ENCODE measurements around the gene KIAA1328.
A peak's percentile ranks its signal among the peaks of the same experiment; 100 is the strongest.

The KIAA1328 gene

GRCh38 chr18:36974686-36975085, 145.8 kb downstream of the KIAA1328 start:
- no peak for DNase-seq

DNA sequence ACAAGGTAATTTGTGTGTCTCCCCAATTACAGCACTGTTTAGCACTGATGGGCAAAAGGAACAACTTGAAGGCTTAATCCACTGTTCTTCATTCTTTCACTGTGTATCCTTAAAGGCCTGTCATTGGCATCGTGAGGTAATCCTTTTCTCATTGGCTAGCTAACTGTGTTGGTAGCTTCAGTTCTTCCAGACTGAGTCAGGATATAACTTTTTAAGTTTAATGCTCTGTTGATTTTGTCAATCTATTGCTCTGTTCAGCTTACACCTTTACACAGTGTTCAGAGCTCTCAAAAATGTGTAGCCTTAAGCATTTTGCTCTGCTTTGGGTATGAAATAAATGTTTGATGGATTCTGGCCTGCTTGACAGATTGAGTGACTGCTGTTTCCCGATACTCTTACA, 148.2 kb downstream of the KIAA1328 start:
- DNase-seq: no peak

GRCh38 chr18:36993068-36993467, 164.1 kb downstream of the KIAA1328 start:
- no peak for DNase-seq

- DNase-seq: no peak
Measured at GRCh38 chr18:37006742-37007141, 177.8 kb downstream of the KIAA1328 start.

GRCh38 chr18:37012452-37012851, 183.5 kb downstream of the KIAA1328 start:
- DNase-seq: no peak

DNA sequence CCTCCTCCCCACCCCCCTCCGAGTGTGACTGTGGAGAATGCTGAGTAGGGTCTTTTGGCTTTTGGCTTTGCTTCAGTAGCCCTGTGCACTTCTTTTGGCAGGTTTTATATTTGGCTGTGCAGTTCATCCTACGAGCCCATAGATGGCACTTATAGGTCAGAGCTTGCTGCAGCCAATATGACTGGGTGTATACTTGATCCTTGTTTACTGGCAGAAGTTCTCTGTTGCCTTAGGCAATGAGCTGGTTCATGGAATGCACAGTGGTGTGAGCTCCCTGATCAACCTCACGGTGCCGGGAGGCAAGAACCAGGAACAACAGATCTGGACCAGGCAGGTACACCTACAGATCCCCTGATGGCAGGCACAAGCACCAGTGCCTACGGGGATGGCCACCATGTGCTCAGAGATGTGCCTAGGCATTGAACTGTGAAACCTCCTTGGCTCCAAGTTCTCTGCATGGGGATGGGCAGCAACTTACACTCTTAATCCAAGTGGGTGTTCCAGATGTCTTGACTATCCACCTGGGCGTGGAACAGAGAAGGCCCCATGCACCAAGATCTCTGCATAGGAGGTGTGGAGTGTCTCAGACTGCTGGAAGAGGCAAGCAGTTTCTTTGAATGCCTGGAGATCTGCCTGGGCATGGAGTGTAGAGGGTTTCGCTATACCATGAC, 190.4 kb downstream of the KIAA1328 start:
- no peak for DNase-seq

- DNase-seq: no peak
Measured at GRCh38 chr18:37033419-37033818, 204.5 kb downstream of the KIAA1328 start.

DNA sequence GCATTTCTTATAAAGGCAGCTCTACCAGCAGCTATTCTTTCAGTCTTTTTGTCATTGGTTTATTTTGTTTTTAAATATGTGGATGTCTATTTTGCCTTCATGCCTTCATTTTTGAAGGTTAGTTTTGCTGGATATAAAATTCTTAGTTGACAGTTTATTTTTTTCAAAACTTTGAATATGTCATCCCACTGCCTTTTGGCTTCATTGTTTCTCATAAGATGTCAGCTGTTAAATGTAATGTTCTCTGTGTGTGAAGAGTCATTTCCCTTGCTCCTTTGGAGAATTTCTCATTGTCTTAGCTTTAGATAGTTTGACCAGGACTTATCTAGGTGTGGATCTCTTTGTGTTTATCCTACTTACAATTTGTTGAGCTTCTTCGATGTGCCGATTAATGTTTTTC, 213.5 kb downstream of the KIAA1328 start:
- no peak for DNase-seq

GRCh38 chr18:37055137-37055802, 226.3 kb downstream of the KIAA1328 start:
- DNase-seq: no peak

GRCh38 chr18:37064187-37064586, 235.3 kb downstream of the KIAA1328 start:
- DNase-seq: no peak

GRCh38 chr18:37065254-37065653, 236.3 kb downstream of the KIAA1328 start:
- DNase-seq: no peak

DNA sequence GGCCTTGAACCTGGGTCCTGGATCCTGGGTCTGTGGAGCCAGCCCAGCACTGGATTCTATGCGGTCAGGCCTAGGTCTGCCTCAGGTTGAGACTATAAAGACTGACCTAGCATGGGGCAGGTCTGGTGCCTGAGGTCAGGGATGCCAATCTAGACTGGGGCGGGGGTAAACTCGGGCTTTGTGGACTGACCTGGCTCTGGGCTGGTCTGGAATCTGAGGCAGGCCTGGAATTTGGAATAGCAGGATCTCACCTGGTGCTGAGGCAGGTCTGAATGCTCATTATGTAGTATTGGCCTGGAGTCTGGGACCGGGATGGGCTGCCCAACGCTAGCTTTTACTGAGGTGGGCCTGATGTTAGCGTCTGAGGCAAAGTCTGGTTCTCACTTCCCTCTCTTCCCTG, 256.0 kb downstream of the KIAA1328 start:
- no peak for DNase-seq

GRCh38 chr18:37085362-37085761, 256.4 kb downstream of the KIAA1328 start:
- DNase-seq: no peak

GRCh38 chr18:37107748-37108522, 279.0 kb downstream of the KIAA1328 start:
- DNase-seq: no peak

GRCh38 chr18:37122877-37123276, 293.9 kb downstream of the KIAA1328 start:
- no peak for DNase-seq

DNA sequence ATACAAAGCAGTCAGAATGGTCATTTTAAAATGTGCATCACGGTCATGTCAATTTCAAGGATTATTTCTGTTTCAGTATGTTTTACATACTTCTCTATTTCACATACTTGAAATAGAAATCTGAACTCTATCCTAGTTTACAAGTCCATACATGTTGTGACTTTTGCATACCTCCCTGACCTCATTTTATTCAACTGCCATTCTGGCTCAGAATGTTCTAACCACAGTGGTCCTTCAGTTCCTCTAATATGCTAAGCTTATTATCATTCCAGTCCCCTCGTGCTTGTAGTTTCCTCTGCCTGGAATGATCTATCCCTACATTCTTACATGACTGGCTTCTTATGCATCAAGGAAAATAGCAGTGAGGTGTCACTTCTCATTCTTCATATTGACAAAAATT, 295.6 kb downstream of the KIAA1328 start:
- no peak for DNase-seq

GRCh38 chr18:37135177-37135576, 306.2 kb downstream of the KIAA1328 start:
- DNase-seq: no peak

DNA sequence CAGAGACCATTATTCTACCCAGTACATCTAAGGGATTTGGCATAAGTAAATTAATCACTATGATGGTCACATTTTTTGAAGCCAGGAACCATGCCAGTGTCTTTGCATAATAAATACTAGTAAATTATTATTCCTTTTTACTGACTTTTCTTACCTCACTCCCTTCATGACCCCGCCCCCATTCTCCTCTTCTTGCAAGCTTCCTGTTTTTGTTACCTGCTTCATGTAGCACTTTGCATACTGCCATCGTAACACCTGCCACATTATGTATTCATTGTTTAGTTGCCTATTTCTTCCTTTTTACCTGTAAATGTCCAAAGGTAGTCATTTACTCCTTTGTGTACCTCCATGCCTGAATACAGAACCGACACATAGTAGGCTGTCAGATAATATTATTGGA, 309.5 kb downstream of the KIAA1328 start:
- no peak for DNase-seq

- DNase-seq: no peak
Measured at GRCh38 chr18:37139876-37140275, 310.9 kb downstream of the KIAA1328 start.

GRCh38 chr18:37144921-37145320, 316.0 kb downstream of the KIAA1328 start:
- no peak for DNase-seq

GRCh38 chr18:37156330-37156942, 327.5 kb downstream of the KIAA1328 start:
- DNase-seq: peak; percentile 3

DNA sequence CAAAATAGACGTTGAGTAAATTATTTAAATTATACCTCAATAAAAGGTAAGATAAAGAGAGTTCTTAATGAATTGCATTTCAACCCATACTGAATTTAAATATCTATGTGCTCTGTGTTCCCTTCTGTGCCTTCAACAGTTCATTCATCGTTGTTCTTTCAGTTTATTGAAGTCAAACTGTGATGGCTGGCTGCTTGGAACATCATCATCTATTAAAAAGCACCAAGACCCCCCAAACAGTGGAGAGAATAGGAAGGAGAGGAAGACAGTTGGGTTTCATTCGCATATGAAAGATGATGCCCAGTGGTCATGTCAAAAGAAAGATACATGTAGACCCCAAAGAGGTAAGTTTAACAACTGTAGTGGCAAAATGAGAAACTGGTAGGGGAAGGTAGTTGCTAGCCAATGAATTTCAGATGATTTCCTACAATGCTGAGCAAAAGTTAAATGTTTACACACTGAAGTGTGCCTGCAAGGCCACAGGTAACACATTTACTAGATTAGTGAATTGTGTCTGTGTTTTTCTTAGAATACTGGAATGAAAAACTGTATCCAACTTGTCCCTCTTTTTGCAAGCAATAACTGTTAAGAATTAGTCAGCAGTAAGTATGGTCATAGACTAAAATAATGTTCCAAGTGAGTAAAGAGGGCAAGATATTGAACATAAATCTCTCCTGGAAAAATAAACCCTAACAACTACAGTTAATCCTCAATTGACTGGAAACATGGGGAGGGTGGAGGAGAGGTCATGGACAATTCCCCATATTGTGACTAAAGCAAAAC, 331.3 kb downstream of the KIAA1328 start:
- no peak for DNase-seq

DNA sequence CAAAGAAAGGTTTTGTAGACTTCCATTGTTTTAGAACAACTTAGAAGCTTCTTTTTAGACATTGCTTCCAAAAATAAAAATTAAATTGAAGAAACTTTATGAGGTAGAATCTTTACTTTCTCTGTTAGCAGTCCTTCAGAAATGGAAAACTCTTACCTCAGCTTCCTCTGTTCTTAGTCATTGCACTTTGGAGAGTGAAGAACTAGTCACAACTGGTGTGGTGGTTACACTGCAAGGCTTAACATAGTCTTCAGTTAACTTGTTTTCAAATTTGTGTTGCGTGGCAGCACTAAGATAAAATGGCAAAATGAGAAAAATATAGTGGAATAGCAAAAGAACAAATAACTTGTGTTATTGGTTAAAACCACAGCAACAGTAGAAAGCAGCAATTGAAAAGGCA, 332.6 kb downstream of the KIAA1328 start:
- no peak for DNase-seq

All from suppressor macrophage treated with lipopolysaccharide for 4 hours (primary cell).